ENCODE data around the gene RPGRIP1. TPM values are rescaled to one million over a fixed set of nuclear protein-coding genes. Genes with fewer than 3 reads are reported as not detected.
"Not testable (repeated sequence)": the region's sequence is repeated elsewhere in the genome, so short reads cannot be mapped to it uniquely, and the experiment has no call there.

RPGRIP1 gene
- total RNA-seq, 2 experiments from 2014 or later: not detected

DNA sequence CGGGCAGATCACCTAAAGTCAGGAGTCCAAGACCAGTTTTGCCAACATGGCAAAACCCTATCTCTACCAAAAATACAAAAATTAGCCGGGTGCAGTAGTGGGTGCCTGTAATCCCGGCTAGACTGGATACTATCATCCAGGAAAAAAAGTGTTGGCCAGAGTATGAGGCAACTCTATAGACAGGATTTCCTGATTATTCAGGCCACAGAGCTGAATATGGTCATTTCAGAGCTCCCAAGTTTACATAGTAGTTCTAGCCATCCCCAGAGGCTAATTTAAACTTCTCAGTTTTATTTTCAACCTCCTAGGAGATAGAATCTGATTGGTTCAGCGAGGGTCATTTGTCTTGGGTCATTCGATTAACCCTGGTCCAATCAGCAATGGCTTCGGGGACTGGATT is 7.3 kb downstream of the RPGRIP1 start:
- POLR2A ChIA-PET: no interaction called here
- no peak overlapping the region for H3K4me3 Mint-ChIP-seq
- CTCF ChIA-PET: no interaction called here

DNA sequence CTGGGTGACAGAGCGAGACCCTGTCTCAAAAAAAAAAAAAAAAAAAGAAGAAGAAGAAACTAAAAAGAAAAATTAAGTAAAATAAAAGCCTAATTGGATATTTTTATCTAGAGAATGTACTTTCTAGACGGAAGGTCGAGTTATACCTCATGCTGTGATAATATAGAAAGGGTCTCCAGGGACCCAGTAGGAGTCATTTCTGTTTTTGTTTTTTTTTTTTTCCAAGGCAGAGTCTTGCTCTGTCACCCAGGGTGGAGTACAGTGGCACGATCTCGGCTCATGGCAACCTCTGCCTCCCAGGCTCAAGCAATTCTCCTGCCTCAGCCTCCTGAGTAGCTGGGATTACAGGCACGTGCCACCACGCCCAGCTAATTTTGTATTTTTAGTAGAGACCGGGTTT is 14.1 kb downstream of the RPGRIP1 start:
- H3K4me3 Mint-ChIP-seq; H3K36me3 Mint-ChIP-seq (ENCODE audit: low read depth); H3K27ac Mint-ChIP-seq; DNase-seq; H3K4me1 Mint-ChIP-seq; POLR2A ChIA-PET; H3K9me3 Mint-ChIP-seq; H3K27me3 Mint-ChIP-seq: not testable (repeated sequence)
- CTCF ChIA-PET: interaction anchor here (1.0 kb wide), 1 partner anchor 10 kb away, joined by 4 read pairs; no protein-coding TSS in a partner anchor

More for the DNA sequence above, 7.3 kb downstream of the RPGRIP1 start:
- Mint-ChIP-seq H3K4me1 (no peaks in the 10 kb centered on the region), H3K9me3 (no peaks in the 10 kb centered on the region), H3K27ac (no peak overlapping the region), H3K36me3 (ENCODE audit: low read depth) (no peaks in the 10 kb centered on the region), H3K27me3 (peaks cover 2% of the 10 kb centered on the region)
- DNase-seq: no peak

DNA sequence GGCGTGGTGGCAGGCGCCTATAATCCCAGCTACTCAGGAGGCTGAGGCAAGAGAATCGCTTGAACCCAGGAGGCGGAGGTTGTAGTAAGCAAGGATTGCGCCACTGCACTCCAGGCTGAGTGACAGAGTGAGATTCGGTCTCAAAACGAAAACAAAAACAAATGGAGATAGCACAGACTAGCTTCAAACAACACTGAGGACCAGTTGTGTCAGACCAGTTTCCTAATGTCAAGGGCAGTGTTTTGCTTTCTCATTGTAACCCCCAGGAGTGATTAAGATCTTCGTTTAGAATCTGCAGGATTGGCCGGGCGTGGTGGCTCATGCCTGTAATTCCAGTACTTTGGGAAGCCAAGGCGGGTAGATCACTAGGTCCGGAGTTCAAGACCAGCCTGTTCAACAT is 18.5 kb downstream of the RPGRIP1 start:
- peaks cover 32% of the 10 kb centered on the region for H3K27me3 Mint-ChIP-seq
- ChIA-PET POLR2A (no interaction called here), CTCF (interaction anchor here (0.6 to 1.9 kb wide), 4 partner anchors 9 to 147 kb away, joined by 3 to 5 read pairs (median 4); no protein-coding TSS in a partner anchor)
- H3K4me3 Mint-ChIP-seq: no peak overlapping the region
- H3K9me3 Mint-ChIP-seq: no peaks in the 10 kb centered on the region
- no peak for DNase-seq
- peaks cover 6% of the 10 kb centered on the region for H3K4me1 Mint-ChIP-seq
- no peak overlapping the region for H3K27ac Mint-ChIP-seq
- no peaks in the 10 kb centered on the region for H3K36me3 Mint-ChIP-seq (ENCODE audit: low read depth)

DNA sequence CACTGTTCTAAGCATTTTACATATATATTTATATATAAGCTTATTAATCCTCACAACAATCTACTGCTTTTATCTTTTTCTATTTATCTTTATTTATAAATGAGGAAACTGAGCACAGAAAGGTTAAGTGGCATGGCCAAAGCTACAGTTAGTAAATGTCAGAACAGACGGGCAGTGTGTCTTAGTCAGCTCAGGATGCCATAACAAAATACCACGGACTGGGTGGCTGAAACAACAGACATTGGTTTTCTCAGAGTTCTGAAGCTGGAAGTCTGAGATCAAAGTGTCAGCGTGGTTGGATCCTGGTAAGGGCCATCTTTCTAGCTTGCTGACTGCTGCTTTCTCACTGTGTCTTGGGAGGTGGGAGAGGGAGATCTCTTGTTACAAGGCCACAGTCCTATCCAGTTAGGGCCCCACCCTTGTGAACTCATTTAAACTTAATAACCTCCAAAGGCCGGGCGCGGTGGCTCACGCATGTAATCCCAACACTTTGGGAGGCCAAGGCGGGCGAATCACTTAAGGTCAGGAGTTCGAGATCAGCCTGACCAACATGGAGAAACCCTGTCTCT is 19.8 kb downstream of the RPGRIP1 start:
- ChIA-PET POLR2A (no interaction called here), CTCF (interaction anchor here (0.6 to 1.9 kb wide), 5 partner anchors 11 to 43 kb away, joined by 3 to 5 read pairs (median 4); no protein-coding TSS in a partner anchor)
- no peak overlapping the region for H3K4me3 Mint-ChIP-seq
- no peaks in the 10 kb centered on the region for H3K36me3 Mint-ChIP-seq (ENCODE audit: low read depth)
- peaks cover 32% of the 10 kb centered on the region for H3K27me3 Mint-ChIP-seq
- H3K9me3 Mint-ChIP-seq: no peaks in the 10 kb centered on the region
- H3K27ac Mint-ChIP-seq: no peak overlapping the region
- H3K4me1 Mint-ChIP-seq: peaks cover 6% of the 10 kb centered on the region
- DNase-seq: no peak

DNA sequence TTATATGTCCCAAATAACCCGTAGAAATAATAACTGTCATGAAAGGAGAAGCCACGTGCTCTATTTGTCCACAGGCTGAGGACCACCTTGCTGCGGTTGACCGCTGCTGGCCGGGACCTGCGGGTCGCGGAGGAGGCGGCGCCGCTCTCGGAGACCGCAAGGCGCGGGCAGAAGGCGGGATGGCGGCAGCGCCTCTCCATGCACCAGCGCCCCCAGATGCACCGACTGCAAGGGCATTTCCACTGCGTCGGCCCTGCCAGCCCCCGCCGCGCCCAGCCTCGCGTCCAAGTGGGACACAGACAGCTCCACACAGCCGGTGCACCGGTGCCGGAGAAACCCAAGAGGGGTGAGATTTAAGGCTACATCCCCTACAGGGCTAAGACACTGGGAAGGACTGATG is 21.0 kb downstream of the RPGRIP1 start:
- Mint-ChIP-seq H3K4me3 (no peak overlapping the region), H3K36me3 (ENCODE audit: low read depth) (no peaks in the 10 kb centered on the region), H3K27ac (no peak overlapping the region), H3K27me3 (peaks cover 35% of the 10 kb centered on the region), H3K4me1 (peaks cover 6% of the 10 kb centered on the region), H3K9me3 (no peaks in the 10 kb centered on the region)
- ChIA-PET POLR2A (no interaction called here), CTCF (no interaction called here)
- peak; percentile 9 for DNase-seq

GRCh38 chr14:21302013-21302835 is 22.3 kb downstream of the RPGRIP1 start:
- Mint-ChIP-seq H3K4me3 (no peak overlapping the region), H3K27ac (no peak overlapping the region), H3K9me3 (no peaks in the 10 kb centered on the region), H3K4me1 (peaks cover 6% of the 10 kb centered on the region), H3K27me3 (peaks cover 35% of the 10 kb centered on the region), H3K36me3 (ENCODE audit: low read depth) (no peaks in the 10 kb centered on the region)
- ChIA-PET POLR2A (no interaction called here), CTCF (interaction anchor here (0.5 to 1.7 kb wide), 2 partner anchors 10 to 309 kb away, joined by 3 to 4 read pairs; no protein-coding TSS in a partner anchor)
- DNase-seq: no peak

DNA sequence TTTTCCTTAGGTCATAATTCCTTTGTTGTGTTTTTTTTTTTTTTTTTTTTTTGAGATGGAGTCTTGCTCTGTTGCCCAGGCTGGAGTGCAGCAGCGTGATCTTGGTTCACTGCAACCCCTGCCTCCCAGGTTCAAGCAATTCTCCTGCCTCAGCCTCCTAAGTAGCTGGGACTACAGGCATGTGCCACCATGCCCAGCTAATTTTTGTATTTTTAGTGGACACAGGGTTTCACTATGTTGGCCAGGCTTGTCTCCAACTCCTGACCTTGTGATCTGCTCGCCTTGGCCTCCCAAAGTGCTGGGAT is 22.9 kb downstream of the RPGRIP1 start:
- H3K4me1 Mint-ChIP-seq; H3K9me3 Mint-ChIP-seq; POLR2A ChIA-PET; DNase-seq; H3K4me3 Mint-ChIP-seq; H3K36me3 Mint-ChIP-seq (ENCODE audit: low read depth); H3K27ac Mint-ChIP-seq: not testable (repeated sequence)
- CTCF ChIA-PET: interaction anchor here (1.7 kb wide), 1 partner anchor 9 kb away, joined by 4 read pairs; no protein-coding TSS in a partner anchor
- H3K27me3 Mint-ChIP-seq: peaks cover 32% of the 10 kb centered on the region

DNA sequence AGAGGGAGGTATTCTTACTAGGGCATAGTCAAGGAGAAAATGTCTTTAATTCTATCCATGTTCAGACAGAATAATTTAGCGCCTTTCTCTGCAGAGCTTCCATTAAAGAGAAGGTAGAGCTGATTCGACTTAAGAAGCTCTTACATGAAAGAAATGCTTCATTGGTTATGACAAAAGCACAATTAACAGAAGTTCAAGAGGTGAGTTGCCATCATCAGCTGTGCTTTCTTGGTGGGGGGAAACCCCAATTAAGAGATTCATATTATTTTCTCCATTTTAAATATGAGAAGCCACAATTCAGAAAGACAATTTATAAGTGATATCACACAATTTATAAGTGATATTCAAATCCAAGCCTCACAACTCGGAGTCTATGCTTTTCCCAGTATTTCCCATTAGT is 27.8 kb downstream of the RPGRIP1 start:
- no peak for DNase-seq
- ChIA-PET POLR2A (no interaction called here), CTCF (interaction anchor here (1.3 kb wide), 1 partner anchor 14 kb away, joined by 3 read pairs; no protein-coding TSS in a partner anchor)
- Mint-ChIP-seq H3K27me3 (peaks cover 10% of the 10 kb centered on the region), H3K36me3 (ENCODE audit: low read depth) (peaks cover 3% of the 10 kb centered on the region), H3K4me3 (no peak overlapping the region), H3K27ac (no peak overlapping the region), H3K4me1 (peaks cover 17% of the 10 kb centered on the region), H3K9me3 (no peaks in the 10 kb centered on the region)

DNA sequence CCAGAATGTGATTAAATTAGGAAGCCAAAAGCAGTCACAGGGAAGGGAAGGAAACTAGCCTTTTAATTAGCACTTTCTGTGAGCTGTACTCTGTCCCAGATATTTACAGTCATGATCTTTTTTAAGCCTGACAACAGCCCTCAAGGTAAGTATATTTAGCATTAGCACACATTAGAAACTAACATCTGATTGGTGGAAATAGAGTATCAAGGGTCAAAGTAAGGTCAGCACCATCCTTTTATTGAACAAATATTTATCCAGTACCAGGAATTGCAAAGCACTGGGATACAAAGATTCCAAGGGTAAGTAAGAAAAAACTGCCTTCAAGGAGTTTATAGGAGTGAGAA is 28.2 kb downstream of the RPGRIP1 start:
- Mint-ChIP-seq H3K27me3 (peaks cover 8% of the 10 kb centered on the region), H3K9me3 (no peaks in the 10 kb centered on the region), H3K36me3 (ENCODE audit: low read depth) (peaks cover 3% of the 10 kb centered on the region), H3K27ac (peak overlapping the region; percentile 3), H3K4me3 (peak overlapping the region; percentile 60), H3K4me1 (peaks cover 17% of the 10 kb centered on the region)
- ChIA-PET POLR2A (no interaction called here), CTCF (interaction anchor here (0.6 kb wide), 1 partner anchor 25 kb away, joined by 4 read pairs; no protein-coding TSS in a partner anchor)
- DNase-seq: no peak

DNA sequence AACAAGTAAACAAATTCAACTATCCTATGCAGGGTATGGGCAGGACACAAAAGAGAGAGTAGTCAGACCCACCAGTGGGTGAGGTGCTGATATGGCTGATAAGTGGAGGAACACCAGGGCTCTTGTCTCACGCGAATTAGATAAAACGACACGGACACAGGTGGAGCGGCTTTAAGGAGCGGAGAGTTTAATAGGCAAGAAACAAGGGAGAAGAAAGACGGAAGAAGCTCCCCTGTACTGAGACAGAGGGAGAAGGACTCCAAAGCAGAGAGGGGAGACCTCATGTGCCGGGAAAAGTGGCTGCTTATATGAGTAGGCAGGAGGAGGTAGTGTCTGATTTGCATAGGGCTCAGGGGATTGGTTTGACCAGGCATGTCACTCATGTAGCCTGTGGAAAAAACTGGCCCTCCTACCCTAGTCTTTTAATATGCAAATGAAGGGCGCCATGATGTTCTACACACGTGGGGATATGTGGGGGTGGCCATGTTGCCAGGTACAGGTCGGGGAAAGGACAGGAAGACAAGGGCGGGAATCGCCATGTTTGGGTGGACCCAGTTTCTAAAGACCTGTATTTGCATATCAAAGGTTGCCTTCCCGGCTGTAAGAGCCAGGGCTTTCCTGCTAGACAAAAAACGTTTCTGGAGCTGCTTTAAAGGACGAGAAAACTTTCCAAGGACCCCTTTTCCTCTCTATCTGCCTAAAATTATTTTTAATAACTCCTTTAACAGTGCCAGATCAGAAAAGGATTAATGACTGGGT is 28.8 kb downstream of the RPGRIP1 start:
- Mint-ChIP-seq H3K4me1 (peaks cover 17% of the 10 kb centered on the region), H3K27me3 (peaks cover 5% of the 10 kb centered on the region), H3K27ac (peak overlapping the region; percentile 79), H3K9me3 (no peaks in the 10 kb centered on the region), H3K36me3 (ENCODE audit: low read depth) (peaks cover 3% of the 10 kb centered on the region), H3K4me3 (peak overlapping the region; percentile 60)
- ChIA-PET CTCF (interaction anchor here (0.6 to 1.3 kb wide), 3 partner anchors 12 to 37 kb away, joined by 3 to 4 read pairs (median 3); no protein-coding TSS in a partner anchor), POLR2A (no interaction called here)
- peak; percentile 83 for DNase-seq

DNA sequence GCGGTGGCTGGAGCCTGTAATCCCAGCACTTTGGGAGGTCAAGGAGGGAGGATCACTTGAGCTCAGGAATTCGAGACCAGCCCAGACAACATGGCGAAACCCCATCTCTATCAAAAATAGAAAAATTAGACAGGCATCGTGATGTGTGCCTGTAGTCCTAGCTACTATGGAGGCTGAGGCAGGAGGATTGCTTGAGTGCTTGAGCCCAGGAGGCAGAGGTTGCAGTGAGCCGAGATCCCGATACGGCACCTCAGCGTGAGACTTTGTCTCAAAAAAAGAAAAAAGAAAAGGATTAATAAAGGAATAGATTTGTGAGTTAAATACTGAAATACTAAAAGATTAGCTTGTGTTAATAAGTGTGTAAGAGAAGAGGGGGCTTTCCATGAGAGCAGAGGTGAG is 29.4 kb downstream of the RPGRIP1 start:
- no peak for DNase-seq
- H3K9me3 Mint-ChIP-seq: no peaks in the 10 kb centered on the region
- peaks cover 17% of the 10 kb centered on the region for H3K4me1 Mint-ChIP-seq
- peaks cover 3% of the 10 kb centered on the region for H3K36me3 Mint-ChIP-seq (ENCODE audit: low read depth)
- peak overlapping the region; percentile 79 for H3K27ac Mint-ChIP-seq
- POLR2A ChIA-PET: no interaction called here
- CTCF ChIA-PET: interaction anchor here (0.6 to 1.3 kb wide), 3 partner anchors 11 to 37 kb away, joined by 3 read pairs; no protein-coding TSS in a partner anchor
- H3K27me3 Mint-ChIP-seq: peaks cover 5% of the 10 kb centered on the region
- H3K4me3 Mint-ChIP-seq: peak overlapping the region; percentile 60

GRCh38 chr14:21309956-21310355 is 30.1 kb downstream of the RPGRIP1 start:
- no peak for DNase-seq
- ChIA-PET POLR2A (no interaction called here), CTCF (interaction anchor here (0.6 to 2.2 kb wide), 5 partner anchors 10 to 893 kb away, joined by 3 to 5 read pairs (median 3); partner anchors contain the start of gene TOX4)
- H3K27ac Mint-ChIP-seq: no peak overlapping the region
- H3K36me3 Mint-ChIP-seq (ENCODE audit: low read depth): peaks cover 3% of the 10 kb centered on the region
- no peaks in the 10 kb centered on the region for H3K9me3 Mint-ChIP-seq
- peaks cover 5% of the 10 kb centered on the region for H3K27me3 Mint-ChIP-seq
- no peak overlapping the region for H3K4me3 Mint-ChIP-seq
- peaks cover 17% of the 10 kb centered on the region for H3K4me1 Mint-ChIP-seq

- no peak overlapping the region for H3K4me3 Mint-ChIP-seq
- ChIA-PET POLR2A (interaction anchor here (0.6 kb wide), 1 partner anchor 1851 kb away, joined by 5 read pairs; no protein-coding TSS in a partner anchor), CTCF (interaction anchor here (0.5 to 2.2 kb wide), 4 partner anchors 8 to 187 kb away, joined by 3 to 5 read pairs (median 4); no protein-coding TSS in a partner anchor)
- no peaks in the 10 kb centered on the region for H3K9me3 Mint-ChIP-seq
- H3K27me3 Mint-ChIP-seq: peaks cover 2% of the 10 kb centered on the region
- H3K27ac Mint-ChIP-seq: no peak overlapping the region
- no peak for DNase-seq
- H3K4me1 Mint-ChIP-seq: peaks cover 17% of the 10 kb centered on the region
- peaks cover 3% of the 10 kb centered on the region for H3K36me3 Mint-ChIP-seq (ENCODE audit: low read depth)
These were observed 31.7 kb downstream of the RPGRIP1 start for GRCh38 chr14:21311614-21312013.
